ENCODE results near the gene KDM2A.
A peak's percentile ranks its signal among the peaks of the same experiment; 100 is the strongest.

The KDM2A gene

DNA sequence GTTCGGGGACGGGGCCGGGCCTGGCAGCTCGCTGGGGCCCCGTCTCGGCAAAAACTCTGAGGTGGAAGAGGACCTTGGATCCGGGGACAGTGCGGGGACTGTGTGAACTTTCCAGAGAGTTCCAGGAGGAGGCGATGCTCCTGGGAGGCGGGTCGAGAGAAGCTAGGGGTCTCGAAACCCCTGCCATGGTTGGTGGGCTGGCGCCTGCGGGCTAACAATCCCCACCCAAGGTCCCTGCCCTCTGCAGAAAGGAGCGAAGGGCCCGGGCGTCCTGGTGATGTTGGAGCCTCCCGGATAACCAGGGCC lies 142.5 kb downstream of the KDM2A start:
- peaks cover 18% of the 10 kb centered on the region for H3K4me1 ChIP-seq (ENCODE audit: control insufficient read depth, insufficient read depth, low read length, unreplicated experiment)
- peak overlapping the region; percentile 79 for H3K4me3 ChIP-seq (ENCODE audit: low read depth, low read length)
- H3K27ac ChIP-seq (ENCODE audit: low read depth, low read length) = no peak overlapping the region
- peaks cover under 1% of the 10 kb centered on the region for H3K79me2 ChIP-seq (ENCODE audit: control insufficient read depth, insufficient read depth, low read length, unreplicated experiment)
- no peaks in the 10 kb centered on the region for H3K36me3 ChIP-seq (ENCODE audit: insufficient read depth, low read length)
- H3K27me3 ChIP-seq (ENCODE audit: insufficient read depth, low read length) = no peaks in the 10 kb centered on the region
- H2AFZ ChIP-seq (ENCODE audit: low read length, unreplicated experiment) = no peak overlapping the region

DNA sequence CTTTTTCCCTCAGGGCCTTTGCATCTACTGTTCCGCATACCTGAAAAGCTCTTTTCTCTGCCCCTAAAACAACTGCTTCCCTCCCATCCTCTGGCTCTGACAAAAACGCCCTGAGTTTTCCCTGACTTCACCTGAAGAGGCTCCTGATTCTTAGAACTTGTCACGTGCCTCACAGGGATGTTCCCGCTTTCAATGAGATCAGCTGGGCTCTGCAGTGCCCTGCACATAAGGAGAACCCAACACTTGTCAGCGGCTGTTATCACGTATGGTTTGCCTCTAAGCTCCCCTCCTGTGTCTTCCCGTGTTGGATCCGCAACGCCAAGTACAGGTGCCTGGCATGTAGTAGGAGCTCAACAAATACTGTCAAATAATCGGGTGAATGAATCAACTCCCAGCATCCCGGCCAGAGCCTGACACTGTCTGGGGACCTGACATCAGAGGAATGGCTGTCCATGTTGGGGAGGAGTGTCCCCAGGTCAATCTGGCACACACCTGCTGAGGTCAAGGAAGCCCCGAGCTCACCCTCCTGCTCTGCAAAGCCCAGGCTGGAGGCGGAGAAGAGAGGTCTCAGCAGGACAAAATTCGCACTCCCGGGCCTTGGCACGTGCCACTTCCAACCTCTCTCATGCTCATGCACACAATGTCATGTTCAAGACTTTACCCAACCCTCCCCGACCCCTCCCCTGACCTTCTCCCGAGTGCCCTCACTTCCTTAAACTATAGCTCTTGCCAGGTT lies 143.1 kb downstream of the KDM2A start:
- no peaks in the 10 kb centered on the region for H3K27me3 ChIP-seq (ENCODE audit: insufficient read depth, low read length)
- H3K4me1 ChIP-seq (ENCODE audit: control insufficient read depth, insufficient read depth, low read length, unreplicated experiment) = peaks cover 18% of the 10 kb centered on the region
- H3K36me3 ChIP-seq (ENCODE audit: insufficient read depth, low read length) = no peaks in the 10 kb centered on the region
- H3K4me3 ChIP-seq (ENCODE audit: low read depth, low read length) = peak overlapping the region; percentile 79; the same call in 1 of the 2 replicates
- H2AFZ ChIP-seq (ENCODE audit: low read length, unreplicated experiment) = no peak overlapping the region
- H3K79me2 ChIP-seq (ENCODE audit: control insufficient read depth, insufficient read depth, low read length, unreplicated experiment) = peaks cover 6% of the 10 kb centered on the region
- H3K27ac ChIP-seq (ENCODE audit: low read depth, low read length) = no peak overlapping the region

- H3K27ac ChIP-seq (ENCODE audit: low read depth, low read length) = peak overlapping the region; percentile 19; the same call in 1 of the 2 replicates
- H2AFZ ChIP-seq (ENCODE audit: low read length, unreplicated experiment) = peak overlapping the region; percentile 54
- H3K36me3 ChIP-seq (ENCODE audit: insufficient read depth, low read length) = no peaks in the 10 kb centered on the region
- H3K79me2 ChIP-seq (ENCODE audit: control insufficient read depth, insufficient read depth, low read length, unreplicated experiment) = peaks cover 15% of the 10 kb centered on the region
- peaks cover 25% of the 10 kb centered on the region for H3K4me1 ChIP-seq (ENCODE audit: control insufficient read depth, insufficient read depth, low read length, unreplicated experiment)
- no peaks in the 10 kb centered on the region for H3K27me3 ChIP-seq (ENCODE audit: insufficient read depth, low read length)
- H3K4me3 ChIP-seq (ENCODE audit: low read depth, low read length) = no peak overlapping the region
These were observed 143.9 kb downstream of the KDM2A start for GRCh38 chr11:67262731-67263675.

DNA sequence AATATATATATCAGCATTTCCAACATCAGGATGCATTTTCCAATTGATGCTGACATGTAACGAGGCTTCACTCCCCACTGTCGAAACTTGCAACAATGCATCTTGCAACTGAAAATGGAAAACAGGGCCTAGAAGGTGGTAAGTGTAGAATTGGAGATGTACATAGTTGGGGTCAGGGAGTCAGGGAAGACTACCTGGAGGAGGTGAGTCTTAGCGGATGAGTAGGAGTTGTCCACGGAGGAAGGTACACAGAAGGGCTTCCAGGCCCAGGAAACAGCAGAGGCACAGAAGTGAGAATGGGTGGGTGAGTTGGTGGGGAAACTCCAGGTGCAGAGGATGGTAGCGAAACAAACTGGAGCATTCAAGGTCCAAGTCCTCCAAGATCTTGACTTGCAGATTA lies 145.2 kb downstream of the KDM2A start:
- H3K79me2 ChIP-seq (ENCODE audit: control insufficient read depth, insufficient read depth, low read length, unreplicated experiment) = peaks cover 27% of the 10 kb centered on the region
- no peak overlapping the region for H2AFZ ChIP-seq (ENCODE audit: low read length, unreplicated experiment)
- no peak overlapping the region for H3K4me3 ChIP-seq (ENCODE audit: low read depth, low read length)
- H3K27ac ChIP-seq (ENCODE audit: low read depth, low read length) = no peak overlapping the region
- H3K27me3 ChIP-seq (ENCODE audit: insufficient read depth, low read length) = no peaks in the 10 kb centered on the region
- no peaks in the 10 kb centered on the region for H3K36me3 ChIP-seq (ENCODE audit: insufficient read depth, low read length)
- H3K4me1 ChIP-seq (ENCODE audit: control insufficient read depth, insufficient read depth, low read length, unreplicated experiment) = peaks cover 27% of the 10 kb centered on the region

DNA sequence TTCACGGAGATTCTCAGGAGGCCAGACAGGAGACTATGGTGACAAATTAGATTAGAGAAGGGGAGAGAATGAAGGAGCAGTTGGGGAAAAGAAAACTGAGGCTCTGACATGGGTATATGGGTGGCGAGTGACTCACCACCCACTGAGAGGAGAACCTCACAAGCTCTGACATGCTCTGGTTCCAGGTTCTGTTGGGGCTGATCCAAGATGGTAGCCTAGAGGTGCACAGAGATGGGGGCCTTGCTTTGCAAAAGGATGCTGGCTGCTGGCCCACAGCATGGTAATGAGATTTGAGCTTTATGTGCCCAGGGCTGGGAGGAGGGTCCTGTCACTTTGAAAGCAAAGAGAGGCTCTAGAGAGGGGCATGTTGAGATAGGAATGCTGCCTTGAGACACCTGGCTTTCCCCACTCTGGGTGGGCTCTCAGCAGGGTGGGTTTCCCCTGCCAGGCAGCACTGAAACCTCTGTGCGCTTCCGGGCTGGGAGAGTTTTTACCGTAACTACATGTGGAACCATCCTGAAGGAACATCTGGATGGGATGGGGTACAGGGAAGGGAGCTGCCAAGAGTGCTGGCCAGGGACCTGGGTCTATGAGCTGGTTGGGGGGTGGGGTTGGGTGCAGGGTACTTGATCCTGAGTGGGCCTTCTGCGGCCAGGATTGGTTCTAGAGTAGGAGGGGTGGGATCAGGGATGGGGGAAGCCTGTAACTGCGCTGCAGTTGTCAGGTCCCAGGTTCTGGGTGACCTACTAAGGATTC lies 146.0 kb downstream of the KDM2A start:
- Histone ChIP-seq H3K4me3 (ENCODE audit: low read depth, low read length) (no peak overlapping the region), H3K79me2 (ENCODE audit: control insufficient read depth, insufficient read depth, low read length, unreplicated experiment) (peaks cover 35% of the 10 kb centered on the region), H3K36me3 (ENCODE audit: insufficient read depth, low read length) (no peaks in the 10 kb centered on the region), H3K27me3 (ENCODE audit: insufficient read depth, low read length) (no peaks in the 10 kb centered on the region), H3K27ac (ENCODE audit: low read depth, low read length) (no peak overlapping the region), H2AFZ (ENCODE audit: low read length, unreplicated experiment) (no peak overlapping the region), H3K4me1 (ENCODE audit: control insufficient read depth, insufficient read depth, low read length, unreplicated experiment) (peaks cover 34% of the 10 kb centered on the region)

GRCh38 chr11:67265633-67266448 lies 146.8 kb downstream of the KDM2A start:
- Histone ChIP-seq H3K36me3 (ENCODE audit: insufficient read depth, low read length) (no peaks in the 10 kb centered on the region), H3K4me3 (ENCODE audit: low read depth, low read length) (peak overlapping the region; percentile 53), H3K4me1 (ENCODE audit: control insufficient read depth, insufficient read depth, low read length, unreplicated experiment) (peaks cover 38% of the 10 kb centered on the region), H3K27ac (ENCODE audit: low read depth, low read length) (no peak overlapping the region), H2AFZ (ENCODE audit: low read length, unreplicated experiment) (peak overlapping the region; percentile 54), H3K27me3 (ENCODE audit: insufficient read depth, low read length) (no peaks in the 10 kb centered on the region), H3K79me2 (ENCODE audit: control insufficient read depth, insufficient read depth, low read length, unreplicated experiment) (peaks cover 43% of the 10 kb centered on the region)

DNA sequence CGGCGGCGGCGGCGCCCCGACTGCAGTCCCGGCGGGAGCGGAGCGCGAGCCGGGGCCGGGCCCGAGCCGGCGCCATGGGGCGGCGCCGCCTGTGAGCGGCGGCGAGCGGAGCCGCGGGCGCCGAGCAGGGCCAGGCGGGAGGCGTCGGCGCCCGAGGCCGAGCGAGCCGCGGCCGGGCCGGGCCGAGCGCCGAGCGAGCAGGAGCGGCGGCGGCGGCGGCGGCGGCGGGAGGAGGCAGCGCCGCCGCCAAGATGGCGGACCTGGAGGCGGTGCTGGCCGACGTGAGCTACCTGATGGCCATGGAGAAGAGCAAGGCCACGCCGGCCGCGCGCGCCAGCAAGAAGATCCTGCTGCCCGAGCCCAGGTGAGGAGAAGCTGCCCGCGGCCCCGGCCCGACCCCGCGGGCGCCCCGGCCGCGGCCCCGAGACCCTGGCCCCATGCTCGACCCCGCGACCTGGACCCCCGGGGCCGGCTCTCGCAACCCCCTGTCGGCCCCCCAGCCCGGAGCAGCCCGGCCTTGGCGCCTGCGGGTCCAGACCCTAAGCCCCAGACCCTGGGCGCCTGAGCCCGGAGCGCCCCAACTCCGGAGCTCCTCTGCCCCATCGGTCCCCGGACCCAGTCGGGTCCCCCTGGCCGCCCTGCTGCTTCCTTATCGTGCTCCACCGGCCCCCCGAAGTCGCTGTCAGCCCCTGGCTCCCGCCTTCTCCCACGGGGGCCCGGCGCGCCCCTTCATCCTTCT lies 147.6 kb downstream of the KDM2A start, which contains the start of gene GRK2:
Gene GRK2 (plus strand): TSS at position 25 of the 739 bp plus-strand sequence. CDS start 227 bp downstream, at position 252.
- H3K27me3 ChIP-seq (ENCODE audit: insufficient read depth, low read length) = no peaks in the 10 kb centered on the region
- H3K4me1 ChIP-seq (ENCODE audit: control insufficient read depth, insufficient read depth, low read length, unreplicated experiment) = peaks cover 41% of the 10 kb centered on the region
- H3K79me2 ChIP-seq (ENCODE audit: control insufficient read depth, insufficient read depth, low read length, unreplicated experiment) = peaks cover 51% of the 10 kb centered on the region
- peak within 1 kb of the TSS; percentile 54 for H2AFZ ChIP-seq (ENCODE audit: low read length, unreplicated experiment)
- H3K27ac ChIP-seq (ENCODE audit: low read depth, low read length) = no peak within 1 kb of the TSS
- peak within 1 kb of the TSS; percentile 96 for H3K4me3 ChIP-seq (ENCODE audit: low read depth, low read length)
- no peaks in the 10 kb centered on the region for H3K36me3 ChIP-seq (ENCODE audit: insufficient read depth, low read length)

GRCh38 chr11:67267188-67268080 lies 148.4 kb downstream of the KDM2A start:
- Histone ChIP-seq H3K27ac (ENCODE audit: low read depth, low read length) (no peak overlapping the region), H3K27me3 (ENCODE audit: insufficient read depth, low read length) (no peaks in the 10 kb centered on the region), H2AFZ (ENCODE audit: low read length, unreplicated experiment) (no peak overlapping the region), H3K4me3 (ENCODE audit: low read depth, low read length) (peak overlapping the region; percentile 96), H3K36me3 (ENCODE audit: insufficient read depth, low read length) (no peaks in the 10 kb centered on the region), H3K79me2 (ENCODE audit: control insufficient read depth, insufficient read depth, low read length, unreplicated experiment) (peaks cover 59% of the 10 kb centered on the region), H3K4me1 (ENCODE audit: control insufficient read depth, insufficient read depth, low read length, unreplicated experiment) (peaks cover 49% of the 10 kb centered on the region)

Measured in ACC112 (cell line).